ENCODE measurements around the gene C1orf21.

GRCh38 chr1:184672013-184672726 lies 285.3 kb downstream of the C1orf21 start:
- TF ChIP-seq CTCF (IDR thresholded peaks at IDR 0.05) (no peak), GATA2 (CRISPR knock-in tag; IDR thresholded peaks at IDR 0.05) (no peak), TAF1 (IDR thresholded peaks at IDR 0.05; ENCODE audit: borderline replicate concordance, low read depth, low read length) (no peak), JUND (IDR thresholded peaks at IDR 0.05) (no peak), SMC3 (IDR thresholded peaks at IDR 0.05; ENCODE audit: low read depth, low read length) (no peak), YY1 (IDR thresholded peaks at IDR 0.05; ENCODE audit: low read depth) (no peak), EP300 (IDR thresholded peaks at IDR 0.05; ENCODE audit: borderline replicate concordance in 1 of 2, low read depth in 1 of 2, low read length in 1 of 2) (no peak)
- TF ChIP-seq, protein P1, sequence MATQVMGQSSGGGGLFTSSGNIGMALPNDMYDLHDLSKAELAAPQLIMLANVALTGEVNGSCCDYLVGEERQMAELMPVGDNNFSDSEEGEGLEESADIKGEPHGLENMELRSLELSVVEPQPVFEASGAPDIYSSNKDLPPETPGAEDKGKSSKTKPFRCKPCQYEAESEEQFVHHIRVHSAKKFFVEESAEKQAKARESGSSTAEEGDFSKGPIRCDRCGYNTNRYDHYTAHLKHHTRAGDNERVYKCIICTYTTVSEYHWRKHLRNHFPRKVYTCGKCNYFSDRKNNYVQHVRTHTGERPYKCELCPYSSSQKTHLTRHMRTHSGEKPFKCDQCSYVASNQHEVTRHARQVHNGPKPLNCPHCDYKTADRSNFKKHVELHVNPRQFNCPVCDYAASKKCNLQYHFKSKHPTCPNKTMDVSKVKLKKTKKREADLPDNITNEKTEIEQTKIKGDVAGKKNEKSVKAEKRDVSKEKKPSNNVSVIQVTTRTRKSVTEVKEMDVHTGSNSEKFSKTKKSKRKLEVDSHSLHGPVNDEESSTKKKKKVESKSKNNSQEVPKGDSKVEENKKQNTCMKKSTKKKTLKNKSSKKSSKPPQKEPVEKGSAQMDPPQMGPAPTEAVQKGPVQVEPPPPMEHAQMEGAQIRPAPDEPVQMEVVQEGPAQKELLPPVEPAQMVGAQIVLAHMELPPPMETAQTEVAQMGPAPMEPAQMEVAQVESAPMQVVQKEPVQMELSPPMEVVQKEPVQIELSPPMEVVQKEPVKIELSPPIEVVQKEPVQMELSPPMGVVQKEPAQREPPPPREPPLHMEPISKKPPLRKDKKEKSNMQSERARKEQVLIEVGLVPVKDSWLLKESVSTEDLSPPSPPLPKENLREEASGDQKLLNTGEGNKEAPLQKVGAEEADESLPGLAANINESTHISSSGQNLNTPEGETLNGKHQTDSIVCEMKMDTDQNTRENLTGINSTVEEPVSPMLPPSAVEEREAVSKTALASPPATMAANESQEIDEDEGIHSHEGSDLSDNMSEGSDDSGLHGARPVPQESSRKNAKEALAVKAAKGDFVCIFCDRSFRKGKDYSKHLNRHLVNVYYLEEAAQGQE (IDR thresholded peaks at IDR 0.05; ENCODE audit: low read depth, low read length): no peak
- TF ChIP-seq, protein P2, sequence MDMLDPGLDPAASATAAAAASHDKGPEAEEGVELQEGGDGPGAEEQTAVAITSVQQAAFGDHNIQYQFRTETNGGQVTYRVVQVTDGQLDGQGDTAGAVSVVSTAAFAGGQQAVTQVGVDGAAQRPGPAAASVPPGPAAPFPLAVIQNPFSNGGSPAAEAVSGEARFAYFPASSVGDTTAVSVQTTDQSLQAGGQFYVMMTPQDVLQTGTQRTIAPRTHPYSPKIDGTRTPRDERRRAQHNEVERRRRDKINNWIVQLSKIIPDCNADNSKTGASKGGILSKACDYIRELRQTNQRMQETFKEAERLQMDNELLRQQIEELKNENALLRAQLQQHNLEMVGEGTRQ (IDR thresholded peaks at IDR 0.05; ENCODE audit: borderline replicate concordance, low read depth, low read length): no peak

Measured in SK-N-SH (cell line).